Testis (tissue), 3 donors: Measurements from ENCODE around the gene PDZD11. TPM values are rescaled to one million over a fixed set of nuclear protein-coding genes. Genes with fewer than 3 reads are reported as not detected.
"Not testable (repeated sequence)": the region's sequence is repeated elsewhere in the genome, so short reads cannot be mapped to it uniquely, and the experiment has no call there.

Experiments used
- DNase-seq: peaks from one replicate; pipeline ENCODE4 v3.0.0-alpha.2; 2019
- H3K27ac ChIP-seq, 2 donors: fragments of 200-600 bp; sonication (generic); one replicate each; pipeline ENCODE4 v1.5.1; 2019
- H3K27me3 ChIP-seq: fragments of 200-600 bp; sonication (generic); one replicate; pipeline ENCODE4 v1.5.1; 2019
- H3K36me3 ChIP-seq: fragments of 200-600 bp; sonication (generic); one replicate; pipeline ENCODE4 v1.5.1; 2017; ENCODE audit warnings: low read depth; ENCODE audit errors: missing control alignments
- H3K4me1 ChIP-seq: fragments of 200-600 bp; sonication (generic); one replicate; pipeline ENCODE4 v1.5.1; 2019
- H3K4me3 ChIP-seq, 2 donors: fragments of 200-600 bp; sonication (generic); one replicate each; pipeline ENCODE4 v1.5.1; 2017 to 2019
- H3K9me3 ChIP-seq: fragments of 200-600 bp; sonication (generic); one replicate; pipeline ENCODE4 v1.5.1; 2017
- CTCF ChIP-seq, 3 experiments: fragments of 450-650 bp in 2 of 3; fragments of 200-600 bp in 1 of 3; sonication (generic) in 1 of 3; IDR thresholded peaks; one replicate each; pipeline ENCODE4 v1.5.1; 2016 to 2019; ENCODE audit warnings: antibody characterized with exemption in 3 of 3, mild to moderate bottlenecking in 2 of 3, moderate library complexity in 1 of 3
- POLR2A ChIP-seq: fragments of 450-650 bp; IDR thresholded peaks from one replicate; pipeline ENCODE4 v1.6.1; 2017; ENCODE audit warnings: antibody characterized with exemption, mild to moderate bottlenecking, moderate library complexity
- WGBS, 2 donors: methylation state at CpG; one replicate each; pipeline ENCODE4 v1.1.5; 2018; 5-methylcytosine and 5-hydroxymethylcytosine counted together
- intact Hi-C: fragments of 100-400 bp; cut with DNase I; formaldehyde crosslinking; loops from one replicate; pipeline ENCODE4 v1.15.1; 2023; ENCODE audit warnings: low total_unique reads
- polyA plus RNA-seq: library from polyadenylated mRNA; stranded (reverse); fragments of 350-450 nt; fragmentation: Illumina TruSeq; extraction: RNeasy Lipid Tissue Mini Kit (QIAGEN cat#74804); gene quantifications from one replicate; pipeline ENCODE4 v1.2.3, GENCODE V29; 2014; ENCODE audit warnings: low read depth, low replicate concordance; ENCODE audit not compliant: insufficient read depth
- small RNA-seq, 2 donors: library from RNA; depleted of rRNA; stranded (forward); fragments of <200 nt; gene quantifications; one replicate each; pipeline ENCODE3, GENCODE V24; 2016
- total RNA-seq, 2 donors: library from RNA; depleted of rRNA; stranded (reverse); fragments of >200 nt; gene quantifications; one replicate each; pipeline ENCODE4 v1.2.3, GENCODE V29; 2016

Gene PDZD11
- total and polyA plus RNA-seq, 3 donors from 2014 or later = 24.2 to 25.4 (median 25.0) TPM

GRCh38 chrX:70244881-70245280 lies 44.8 kb downstream of the PDZD11 start:
- no peak overlapping the region for H3K27ac ChIP-seq
- intact Hi-C loops = no loop called here
- TF ChIP-seq POLR2A = no peak
- TF ChIP-seq CTCF (IDR thresholded peaks at IDR 0.05) = no peak
- H3K27me3 ChIP-seq = no peaks in the 10 kb centered on the region
- H3K4me1 ChIP-seq = no peaks in the 10 kb centered on the region
- WGBS, 2 donors = 62 to 72% methylated on average over 6 of the region's 6 CpGs
- no peaks in the 10 kb centered on the region for H3K36me3 ChIP-seq
- no peak for DNase-seq
- no peaks in the 10 kb centered on the region for H3K9me3 ChIP-seq
- no peak overlapping the region for H3K4me3 ChIP-seq

- DNase-seq, intact Hi-C loops: not testable (repeated sequence)
- WGBS, 2 donors = 81 to 84% methylated on average over 3 to 5 of the region's 5 CpGs
Observed at GRCh38 chrX:70243601-70244000, 46.1 kb downstream of the PDZD11 start.

DNA sequence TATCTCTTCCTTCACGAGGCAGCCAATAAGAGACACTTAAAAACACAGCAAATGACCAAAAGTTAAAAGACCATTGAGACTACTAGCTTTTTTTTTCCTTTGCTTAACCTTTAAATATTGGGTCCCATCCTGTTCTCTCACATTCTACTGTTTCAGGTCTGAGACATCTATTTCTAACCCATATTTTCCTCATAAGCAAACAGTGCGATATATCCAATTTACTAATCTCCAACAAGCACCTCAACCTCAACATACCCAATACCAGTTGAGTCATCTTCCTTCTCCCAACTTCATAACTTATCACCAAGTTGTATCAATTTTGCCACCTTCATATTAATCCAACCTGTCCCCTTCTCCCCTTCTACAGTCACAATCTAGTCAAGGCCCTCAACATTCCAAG lies 48.2 kb downstream of the PDZD11 start:
- Histone ChIP-seq H3K27me3 (no peaks in the 10 kb centered on the region), H3K4me3 (no peak overlapping the region), H3K36me3 (no peaks in the 10 kb centered on the region), H3K9me3 (no peaks in the 10 kb centered on the region), H3K4me1 (no peaks in the 10 kb centered on the region), H3K27ac (no peak overlapping the region)
- TF ChIP-seq POLR2A = no peak
- no peak for TF ChIP-seq CTCF (IDR thresholded peaks at IDR 0.05)
- 88 to 95% methylated on average over 2 of the region's 2 CpGs for WGBS, 2 donors
- intact Hi-C loops = no loop called here
- DNase-seq = no peak

More at GRCh38 chrX:70243601-70244000, 46.1 kb downstream of the PDZD11 start:
- not testable (repeated sequence) for H3K27me3 ChIP-seq, H3K4me3 ChIP-seq, H3K9me3 ChIP-seq, H3K4me1 ChIP-seq, H3K36me3 ChIP-seq, H3K27ac ChIP-seq

GRCh38 chrX:70240751-70241150 lies 49.0 kb downstream of the PDZD11 start:
- 100% methylated on average over 1 of the region's 1 CpG for WGBS, 2 donors
- TF ChIP-seq CTCF (IDR thresholded peaks at IDR 0.05) (no peak), POLR2A (no peak)
- no peak overlapping the region for H3K27ac ChIP-seq

More at GRCh38 chrX:70240751-70241150, 49.0 kb downstream of the PDZD11 start:
- no peaks in the 10 kb centered on the region for H3K9me3 ChIP-seq
- no peaks in the 10 kb centered on the region for H3K27me3 ChIP-seq
- DNase-seq = no peak
- intact Hi-C loops = no loop called here
- H3K4me3 ChIP-seq = no peak overlapping the region
- no peaks in the 10 kb centered on the region for H3K4me1 ChIP-seq
- H3K36me3 ChIP-seq = no peaks in the 10 kb centered on the region

Small RNAs within 50 kb of the gene (small RNA-seq; reads per million reads assigned to genes)
- gene RNA5SP507 = 0 to 0.28 reads per million in 2 donors

Other genes starting within 250 kb of the PDZD11 start
- gene AWAT2, start 240.0 kb downstream of the PDZD11 start, total RNA-seq = 1 to 10 TPM in 1 of 2 donors, under 1 TPM in 1; 0.31 to 3.9 TPM
- 0.44 TPM for gene AWAT2, start 240.0 kb downstream of the PDZD11 start, polyA plus RNA-seq
- 10 to 100 TPM in 1 of 2 donors, 1 to 10 TPM in 1; 6.9 to 17.9 TPM for gene OTUD6A, start 227.5 kb downstream of the PDZD11 start, total RNA-seq
- gene OTUD6A, start 227.5 kb downstream of the PDZD11 start, polyA plus RNA-seq = 8.1 TPM
- gene IGBP1, start 156.5 kb downstream of the PDZD11 start, total RNA-seq = 10 to 100 TPM; 35.4 to 40.6 TPM
- gene IGBP1, start 156.5 kb downstream of the PDZD11 start, polyA plus RNA-seq = 41.2 TPM
- not detected for gene DGAT2L6, start 112.4 kb downstream of the PDZD11 start, total RNA-seq
- gene DGAT2L6, start 112.4 kb downstream of the PDZD11 start, polyA plus RNA-seq = not detected
- not detected for gene AWAT1, start 55.3 kb downstream of the PDZD11 start, total RNA-seq
- gene AWAT1, start 55.3 kb downstream of the PDZD11 start, polyA plus RNA-seq = not detected
- 1 to 10 TPM; 1.2 to 2.3 TPM for gene P2RY4, start 29.7 kb downstream of the PDZD11 start, total RNA-seq
- gene P2RY4, start 29.7 kb downstream of the PDZD11 start, polyA plus RNA-seq = not detected
- gene ARR3, start 21.6 kb downstream of the PDZD11 start, total RNA-seq = not detected
- gene ARR3, start 21.6 kb downstream of the PDZD11 start, polyA plus RNA-seq = not detected
- 1 to 10 TPM; 3.7 to 4.3 TPM for gene RAB41, start 7.8 kb downstream of the PDZD11 start, total RNA-seq
- 5.1 TPM for gene RAB41, start 7.8 kb downstream of the PDZD11 start, polyA plus RNA-seq
- 1 to 10 TPM; 2.0 to 3.6 TPM for gene KIF4A, start 177 bp upstream of the PDZD11 start, total RNA-seq
- 2.4 TPM for gene KIF4A, start 177 bp upstream of the PDZD11 start, polyA plus RNA-seq
- not detected for gene GDPD2, start 133.4 kb upstream of the PDZD11 start, total RNA-seq
- not detected for gene GDPD2, start 133.4 kb upstream of the PDZD11 start, polyA plus RNA-seq
- gene DLG3, start 154.9 kb upstream of the PDZD11 start, total RNA-seq = 1 to 10 TPM; 5.6 to 7.1 TPM
- 7.8 TPM for gene DLG3, start 154.9 kb upstream of the PDZD11 start, polyA plus RNA-seq